ENCODE data around the gene ITGB4. TPM values are rescaled to one million over a fixed set of nuclear protein-coding genes. Genes with fewer than 3 reads are reported as not detected.
A peak's percentile ranks its signal among the peaks of the same experiment; 100 is the strongest.

Gene ITGB4
- total and polyA plus RNA-seq, 9 of the 15 experiments (the other 6 are each of a cell fraction or from before 2014, with no cell fraction given), result 0.05 to 2.8 (median 0.76) TPM; not detected in 3

GRCh38 chr17:75776386-75777295 is 55.4 kb downstream of the ITGB4 start (continued):
- TF ChIP-seq RERE (CRISPR knock-in tag; IDR thresholded peaks at IDR 0.05; ENCODE audit: borderline replicate concordance) (no peak), TFE3 (CRISPR knock-in tag; IDR thresholded peaks at IDR 0.05) (no peak; the same call in 1 of the 2 replicates), NFIC (IDR thresholded peaks at IDR 0.05) (peak; percentile 42), SRSF9 (IDR thresholded peaks at IDR 0.05; ENCODE audit: borderline replicate concordance, low read depth, low read length) (no peak), MED1 (CRISPR knock-in tag; IDR thresholded peaks at IDR 0.05; ENCODE audit: borderline replicate concordance) (no peak), STAT6 (CRISPR knock-in tag; IDR thresholded peaks at IDR 0.05) (peak; percentile 78; the same call in 1 of the 2 replicates), NUFIP1 (IDR thresholded peaks at IDR 0.05; ENCODE audit: partially characterized antibody) (no peak), SMARCA4 (IDR thresholded peaks at IDR 0.05) (peak; percentile 22; the same call in 1 of the 2 replicates), ARID4B (CRISPR knock-in tag; IDR thresholded peaks at IDR 0.05) (no peak), CBX1 (IDR thresholded peaks at IDR 0.05; ENCODE audit: low read depth) (peak; percentile 72), MAFF (IDR thresholded peaks at IDR 0.05; ENCODE audit: low read length) (peak; percentile 77)

Measured in K562 (cell line).